ENCODE results near the gene FAM228B.
"Not testable (repeated sequence)": the region's sequence is repeated elsewhere in the genome, so short reads cannot be mapped to it uniquely, and the experiment has no call there.

FAM228B gene

DNA sequence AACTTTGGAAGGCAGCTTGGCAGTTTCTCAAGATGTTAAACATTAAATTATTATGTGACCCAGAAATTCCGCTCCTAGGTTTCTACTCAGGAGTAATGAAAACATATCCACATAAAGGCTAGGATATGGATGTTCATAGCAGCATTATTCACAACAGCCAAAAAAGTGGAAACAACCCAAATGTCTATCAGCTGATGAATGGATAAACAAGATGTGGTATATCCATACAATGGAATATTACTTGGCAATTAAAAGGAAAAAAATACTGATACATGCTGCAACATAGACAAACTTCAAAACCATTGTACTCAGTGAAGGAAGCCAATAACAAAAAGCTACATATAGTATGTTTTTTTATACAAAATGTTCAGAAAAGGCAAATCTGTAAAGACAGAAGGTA, 39.2 kb downstream of the FAM228B start:
- DNase-seq, result no peak

GRCh38 chr2:24163186-24163585, 39.9 kb downstream of the FAM228B start:
- no peak for DNase-seq

DNA sequence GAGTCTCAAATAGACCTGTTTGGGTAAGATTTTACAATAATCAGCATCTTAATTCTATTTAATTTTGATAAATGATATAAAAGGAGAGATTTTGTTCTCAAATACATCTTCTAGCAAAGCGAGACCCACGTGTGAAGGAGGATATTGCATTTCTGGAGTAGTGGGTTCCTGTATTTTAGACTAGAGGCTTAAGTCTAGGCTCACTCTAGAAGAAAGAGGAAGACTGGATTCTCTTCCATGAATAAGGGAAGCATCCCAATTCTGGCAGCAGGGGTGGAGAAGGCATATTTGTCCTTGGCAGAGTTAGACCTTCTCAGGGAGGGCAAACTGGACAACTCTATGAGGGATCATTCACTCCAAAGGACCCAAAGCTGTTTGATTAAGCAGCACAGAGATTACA, 40.3 kb downstream of the FAM228B start:
- no peak for DNase-seq

DNA sequence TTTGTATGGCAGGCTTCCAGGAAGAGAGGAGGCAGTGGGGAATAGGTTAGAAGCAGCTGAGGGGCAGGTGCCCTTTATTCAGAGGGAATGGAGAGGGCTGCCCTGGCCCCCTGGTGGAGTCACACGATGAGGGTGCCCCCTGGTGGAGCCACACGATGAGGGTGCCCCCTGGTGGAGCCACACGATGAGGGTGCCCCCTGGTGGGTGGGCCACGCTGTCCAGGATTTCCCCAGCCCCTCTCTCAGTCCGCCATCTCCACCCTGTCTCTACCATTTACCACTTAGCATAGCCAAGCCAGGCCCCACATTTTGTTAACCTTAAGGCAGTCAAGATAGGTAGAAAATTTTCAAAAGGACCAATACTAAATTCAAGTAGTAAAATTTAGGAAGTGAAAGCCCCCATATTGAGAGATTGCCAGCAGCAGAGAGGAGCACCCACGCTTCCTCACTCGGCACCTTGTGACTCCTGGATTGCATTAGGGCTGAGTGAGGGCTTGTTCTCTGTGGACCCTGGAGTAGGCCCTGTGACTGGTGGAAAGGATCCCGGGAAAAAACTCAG, 41.2 kb downstream of the FAM228B start:
- peak; percentile 42 to 51 for DNase-seq

DNA sequence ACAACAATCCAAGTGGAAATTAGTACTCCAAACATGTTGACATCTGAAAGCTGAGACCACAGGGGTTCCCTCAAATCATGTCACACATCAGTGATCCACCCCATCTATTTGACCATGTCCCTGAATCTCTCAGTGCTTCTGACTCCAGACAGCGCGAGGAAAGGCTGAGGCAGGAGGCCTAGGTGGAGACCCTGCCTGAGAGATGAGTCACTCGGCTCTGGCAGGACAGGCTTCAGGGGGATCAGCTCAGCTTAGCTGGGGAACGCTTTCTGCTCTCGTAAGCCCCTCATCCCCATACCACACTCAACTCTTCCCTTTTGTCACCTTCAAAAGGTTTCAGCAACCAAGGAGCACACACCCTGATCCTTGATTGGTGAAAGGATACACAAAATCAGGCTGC, 45.8 kb downstream of the FAM228B start:
- no peak for DNase-seq

DNA sequence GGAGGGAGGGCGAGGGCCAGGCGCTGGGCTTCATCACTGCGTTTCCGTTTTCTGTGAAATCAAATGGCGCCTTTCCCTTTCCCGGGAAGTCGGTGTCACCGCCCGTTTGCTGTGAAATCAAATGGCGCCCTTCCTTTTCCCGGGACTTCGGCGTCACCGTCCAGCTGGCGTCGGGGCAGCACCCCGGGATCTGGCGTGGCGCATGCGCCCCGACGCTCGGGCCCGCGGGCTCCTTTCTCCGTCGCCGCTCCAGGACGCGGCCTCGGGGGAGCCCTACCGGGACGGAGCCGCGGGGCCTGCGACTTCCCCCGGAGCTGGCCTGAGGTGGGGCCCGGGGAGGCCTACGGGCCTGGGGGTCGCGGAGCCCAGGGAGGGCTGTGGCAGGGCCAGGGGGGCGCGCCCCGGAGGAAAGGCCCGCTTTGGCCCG, 51.6 kb downstream of the FAM228B start, which contains the start of gene FAM228A:
FAM228A (plus strand) TSS at position 203 of the 427 bp plus-strand sequence. CDS start 428 bp downstream, outside the sequence.
- no peak for DNase-seq

DNA sequence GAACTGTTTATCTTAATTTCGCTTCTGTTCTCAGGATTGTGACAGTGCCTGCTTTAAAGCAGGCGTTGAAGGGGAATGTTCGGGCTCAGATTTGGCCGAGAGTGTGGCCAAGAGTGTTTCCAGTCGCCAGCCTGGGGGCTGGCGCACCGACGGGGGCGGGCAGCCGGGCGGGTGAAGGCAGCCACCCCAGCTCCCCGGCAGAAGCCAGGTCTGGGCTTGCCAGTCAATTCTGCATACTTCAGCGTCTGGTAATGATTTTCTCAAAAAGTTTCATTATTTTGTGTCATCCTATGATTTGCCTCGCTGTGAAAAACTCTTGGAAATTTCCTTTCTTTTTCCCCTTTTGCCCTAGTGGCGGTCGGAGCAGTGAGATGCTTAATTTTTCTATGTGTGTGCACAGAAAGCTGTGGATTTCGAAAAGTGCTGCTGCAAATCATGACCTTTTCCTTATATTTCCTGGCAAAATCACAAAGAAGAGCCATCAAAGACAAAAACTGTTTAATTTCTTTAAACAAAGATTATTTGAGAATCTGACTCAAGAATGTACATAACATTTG, 52.4 kb downstream of the FAM228B start:
- no peak for DNase-seq

DNA sequence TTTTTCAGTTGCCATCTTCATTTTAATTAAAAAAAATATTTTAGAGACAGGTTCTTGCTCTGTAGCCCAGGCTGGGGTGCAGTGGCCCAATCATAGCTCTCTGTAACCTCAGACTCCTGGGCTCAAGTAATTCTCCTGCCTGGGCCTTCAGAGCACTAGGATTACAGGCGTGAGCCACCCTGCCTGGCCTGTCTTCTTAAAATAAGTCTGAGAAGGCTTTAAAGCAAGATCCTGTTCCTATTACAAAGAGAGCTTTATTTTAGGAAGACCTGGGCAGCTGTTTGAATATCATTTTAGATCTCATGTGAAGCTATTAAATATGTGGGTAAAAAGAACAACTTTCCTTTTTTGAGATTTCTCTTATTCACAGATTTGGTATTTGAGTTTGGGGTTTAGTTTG, 53.1 kb downstream of the FAM228B start:
- no peak for DNase-seq

GRCh38 chr2:24179683-24180082, 56.4 kb downstream of the FAM228B start:
- DNase-seq, result no peak

- DNase-seq, result no peak
These were observed 58.6 kb downstream of the FAM228B start for GRCh38 chr2:24181849-24182248.

DNA sequence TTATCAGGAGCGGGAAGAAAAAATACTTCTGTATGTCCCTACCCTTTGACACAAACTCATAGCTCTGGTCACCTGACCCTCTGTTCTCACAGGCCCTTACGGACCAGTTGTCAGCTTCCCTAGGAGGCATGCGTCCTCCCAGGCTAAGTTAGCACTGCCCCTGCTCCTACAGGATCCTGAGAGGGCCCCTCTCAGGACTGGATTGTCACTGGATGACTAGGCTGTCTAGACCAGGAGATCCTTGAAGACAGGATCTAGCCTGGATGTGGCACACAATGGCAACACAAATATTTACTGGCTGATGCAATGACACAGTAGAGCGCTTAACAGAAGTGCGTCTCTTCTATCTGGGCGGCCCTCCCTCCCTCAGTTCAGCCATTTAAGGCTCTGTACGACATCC, 59.2 kb downstream of the FAM228B start:
- no peak for DNase-seq

- DNase-seq, result no peak
These were observed 60.2 kb downstream of the FAM228B start for GRCh38 chr2:24183366-24184069.

- DNase-seq, result no peak
These were observed 66.3 kb downstream of the FAM228B start for GRCh38 chr2:24189551-24189950.

DNA sequence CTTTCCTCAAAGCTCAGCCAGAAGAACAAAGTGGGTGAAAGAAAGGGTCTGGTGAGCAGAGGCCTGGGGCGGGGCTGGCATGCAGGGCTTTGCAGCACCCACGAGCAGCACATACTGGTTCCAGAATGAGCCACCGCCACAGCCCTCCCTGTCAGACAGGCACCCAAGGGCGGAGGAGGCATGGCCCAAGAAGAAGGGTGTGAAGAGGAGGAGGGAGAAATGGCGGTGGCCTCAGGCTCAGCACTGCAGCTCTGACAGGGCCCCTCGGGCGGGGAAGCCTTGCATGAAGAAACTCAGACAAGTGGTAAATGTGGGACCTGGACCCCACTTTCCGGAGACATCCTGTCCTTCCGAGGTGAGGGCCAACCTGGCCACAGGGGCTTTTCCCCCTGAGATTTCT, 67.2 kb downstream of the FAM228B start:
- DNase-seq, result no peak

DNA sequence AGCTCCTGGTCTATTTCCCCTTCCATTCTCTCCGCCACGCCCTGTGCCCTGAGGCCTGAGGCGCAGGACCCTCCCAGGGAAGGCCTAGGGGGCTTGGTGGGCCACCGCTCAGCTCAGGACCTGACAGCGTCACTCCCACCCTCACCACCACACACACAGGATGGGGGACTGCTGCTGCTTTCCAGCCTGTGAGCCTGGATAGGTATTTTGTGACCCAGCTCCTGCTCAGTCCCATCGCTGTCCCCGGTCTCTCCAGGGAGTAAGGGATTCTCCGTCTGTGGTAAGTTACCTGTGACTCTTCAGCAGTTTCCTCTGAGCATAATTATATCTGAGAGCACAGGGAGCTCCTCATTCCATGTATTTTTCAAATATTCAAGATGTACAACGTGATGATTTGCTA, 67.9 kb downstream of the FAM228B start:
- no peak for DNase-seq

DNA sequence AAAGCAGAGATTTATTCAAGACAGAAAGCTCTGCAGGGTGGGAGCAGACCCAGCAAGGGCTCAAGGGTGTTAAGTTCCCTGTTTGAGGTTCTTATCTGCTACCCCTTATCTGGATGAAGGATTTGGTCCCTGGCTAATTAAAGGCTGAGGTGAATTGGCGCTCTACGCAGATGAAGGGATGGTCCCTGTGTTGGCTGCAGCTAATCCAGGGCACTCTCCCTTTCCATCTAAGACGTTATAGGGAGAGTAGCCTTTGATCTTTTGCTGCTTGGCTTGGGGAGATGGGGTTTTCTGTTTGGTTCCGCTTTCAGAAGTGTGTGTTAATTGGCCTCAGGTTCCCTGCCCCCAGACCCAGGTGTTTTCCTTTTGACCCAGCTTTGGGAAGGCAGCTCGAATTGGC, 68.6 kb downstream of the FAM228B start:
- no peak for DNase-seq

DNA sequence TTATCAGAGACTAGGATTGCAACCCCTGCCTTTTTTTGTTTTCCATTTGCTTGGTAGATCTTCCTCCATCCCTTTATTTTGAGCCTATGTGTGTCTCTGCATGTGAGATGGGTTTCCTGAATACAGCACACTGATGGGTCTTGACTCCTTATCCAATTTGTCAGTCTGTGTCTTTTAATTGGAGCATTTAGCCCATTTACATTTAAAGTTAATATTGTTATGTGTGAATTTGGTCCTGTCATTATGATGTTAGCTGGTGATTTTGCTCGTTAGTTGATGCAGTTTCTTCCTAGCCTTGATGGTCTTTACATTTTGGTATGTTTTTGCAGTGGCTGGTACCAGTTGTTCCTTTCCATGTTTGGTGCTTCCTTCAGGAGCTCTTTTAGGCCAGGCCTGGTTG, 73.9 kb downstream of the FAM228B start:
- DNase-seq, result not testable (repeated sequence)

DNA sequence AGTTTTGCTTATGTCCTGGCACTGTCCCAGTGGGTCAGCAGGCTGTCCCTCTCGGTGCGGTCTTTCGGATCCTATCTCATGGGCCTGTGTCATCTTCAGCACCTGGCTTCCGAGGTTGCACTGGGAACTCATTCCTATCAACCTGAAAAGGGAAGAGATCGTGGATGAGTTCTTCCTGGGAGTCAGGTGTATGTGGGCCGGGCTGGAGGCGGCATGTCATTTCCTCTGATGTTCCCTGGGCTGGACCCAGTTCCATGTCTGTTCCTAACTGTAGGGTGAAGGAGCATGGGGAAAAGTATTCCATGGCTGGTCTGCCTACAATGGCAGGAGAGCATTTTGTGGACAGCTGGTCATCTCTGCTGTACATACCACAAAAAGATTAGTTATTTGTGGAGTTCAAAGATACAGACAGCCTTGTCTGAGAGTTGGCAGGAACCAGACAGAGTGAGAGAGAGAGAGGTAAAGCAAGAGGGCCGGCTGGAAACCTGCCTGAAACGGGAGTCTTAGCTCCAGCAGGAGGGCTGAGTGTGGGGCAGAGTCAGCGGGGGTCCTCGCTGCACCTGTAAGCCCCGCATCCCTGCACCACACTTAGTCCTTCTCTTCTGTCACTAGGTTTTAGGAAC, 76.8 kb downstream of the FAM228B start:
- no peak for DNase-seq

GRCh38 chr2:24200799-24201198, 77.5 kb downstream of the FAM228B start:
- DNase-seq, result no peak

- DNase-seq, result no peak
These were observed 79.9 kb downstream of the FAM228B start for GRCh38 chr2:24203029-24203786.

- no peak for DNase-seq
These were observed 80.5 kb downstream of the FAM228B start for GRCh38 chr2:24203787-24204150.

- DNase-seq, result no peak
These were observed 81.2 kb downstream of the FAM228B start for GRCh38 chr2:24204505-24204904.

DNA sequence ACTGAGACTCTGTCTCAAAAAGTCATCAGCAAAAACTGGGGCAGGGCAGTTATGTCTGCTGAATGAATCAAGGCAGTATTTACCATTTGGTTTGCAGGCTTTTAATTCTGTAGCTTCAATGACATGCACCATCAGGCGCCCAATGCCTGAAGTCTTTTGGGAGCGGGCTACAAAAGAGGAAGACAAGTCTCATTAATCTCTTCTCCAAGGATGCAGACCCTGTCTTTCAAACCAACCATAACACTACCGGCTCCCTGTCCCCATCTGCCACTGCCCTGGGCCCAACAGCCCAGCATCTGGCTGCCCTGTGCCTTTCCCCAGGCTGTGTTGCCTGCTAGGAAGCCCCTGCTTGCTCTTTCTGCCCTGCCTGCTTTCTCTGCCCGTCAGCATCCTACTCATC, 81.9 kb downstream of the FAM228B start:
- DNase-seq, result no peak

Measured in activated CD4-positive, alpha-beta T cell treated with anti-CD3 and anti-CD28 coated beads, Interleukin-2, amount 50 U/mL, for 48 hours (primary cell).